Activated CD8-positive, alpha-beta memory T cell treated with anti-CD3 and anti-CD28 coated beads, Interleukin-2, amount 10 ng/mL, durations not matched to agents 7 days and 5 days (primary cell): Measurements from ENCODE around the gene GUK1. TPM values are rescaled to one million over a fixed set of nuclear protein-coding genes. Genes with fewer than 3 reads are reported as not detected.

Source experiments
- ATAC-seq: fragments of 150-1000 bp; cut with Tn5 transposase; one replicate; pipeline ENCODE4 v1.10.0; 2021; ENCODE audit warnings: moderate library complexity
- CTCF ChIA-PET: fragments of 350-600 bp; sonication (Branson Sonifier 250); formaldehyde crosslinking; loops from one replicate; lab custom pipeline; 2021; ENCODE audit warnings: antibody characterized with exemption; lab: Charles Lee
- DNase-seq: peaks from one replicate; pipeline ENCODE4 v3.0.0-alpha.2; 2020
- H3K27ac Mint-ChIP-seq: one replicate; pipeline ENCODE4 v1.8.0; 2021; ENCODE audit warnings: mild to moderate bottlenecking, mixed read lengths
- H3K27me3 Mint-ChIP-seq: one replicate; pipeline ENCODE4 v1.8.0; 2021; ENCODE audit warnings: mixed read lengths
- H3K36me3 Mint-ChIP-seq: one replicate; pipeline ENCODE4 v1.8.0; 2021; ENCODE audit warnings: mild to moderate bottlenecking, mixed read lengths
- H3K4me1 Mint-ChIP-seq: one replicate; pipeline ENCODE4 v1.8.0; 2021; ENCODE audit warnings: mixed read lengths
- H3K4me3 Mint-ChIP-seq: one replicate; pipeline ENCODE4 v1.8.0; 2021; ENCODE audit warnings: mild to moderate bottlenecking, moderate library complexity, mixed read lengths
- H3K9me3 Mint-ChIP-seq: one replicate; pipeline ENCODE4 v1.8.0; 2022; ENCODE audit warnings: low read depth, mixed read lengths
- total RNA-seq, 2 experiments: library from RNA; stranded (reverse); gene quantifications; one replicate each; pipeline ENCODE4 v1.2.3, GENCODE V29; 2021

The GUK1 gene
- total RNA-seq, 2 experiments from 2014 or later, result 262 to 325 TPM

GRCh38 chr1:228143480-228144192 is 3.6 kb downstream of the GUK1 start:
- no peak for DNase-seq
- peak overlapping the region; percentile 98 for H3K4me3 Mint-ChIP-seq

DNA sequence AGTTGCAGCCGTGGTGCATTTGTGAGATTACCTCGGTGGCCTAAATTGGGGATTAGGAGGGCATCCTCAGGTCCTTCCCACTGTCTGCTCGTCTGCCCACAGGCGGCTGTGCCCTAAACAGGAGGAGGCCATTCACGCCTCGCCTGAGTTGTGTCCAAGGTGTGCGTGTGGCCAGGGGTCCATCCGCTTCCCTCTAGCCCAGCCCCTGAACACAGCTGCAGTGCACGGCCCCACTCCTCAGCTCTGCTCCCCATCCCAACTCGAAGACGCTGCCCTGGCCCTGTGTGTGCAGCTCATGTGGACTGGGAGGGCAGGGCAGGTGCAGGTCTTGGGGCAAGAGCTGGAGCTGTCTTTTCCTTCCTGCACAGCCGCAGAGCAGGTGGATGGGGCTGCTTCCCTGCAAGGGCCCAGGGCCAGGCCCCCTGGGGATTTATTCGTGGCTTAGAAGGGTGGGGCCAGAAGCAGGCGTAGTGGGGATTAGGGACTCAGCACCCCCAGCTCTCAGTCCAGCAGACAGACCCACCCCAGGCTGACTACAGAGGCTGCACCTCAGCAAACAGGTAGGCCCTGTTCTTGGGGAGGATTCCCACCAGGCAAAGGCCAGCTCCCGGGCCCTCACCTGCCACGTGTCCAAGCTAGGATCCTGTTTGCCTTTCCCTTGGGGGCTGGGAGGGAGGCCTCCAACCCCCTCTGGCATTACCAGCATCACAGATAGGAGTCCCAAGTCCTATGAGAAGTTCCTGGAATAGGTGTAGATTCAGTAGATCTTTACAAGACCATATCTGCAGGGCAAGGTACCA is 4.3 kb downstream of the GUK1 start:
- peaks cover 33% of the 10 kb centered on the region for H3K4me1 Mint-ChIP-seq

More at GRCh38 chr1:228143480-228144192, 3.6 kb downstream of the GUK1 start:
- no peaks in the 10 kb centered on the region for H3K9me3 Mint-ChIP-seq
- H3K27me3 Mint-ChIP-seq, result no peaks in the 10 kb centered on the region
- CTCF ChIA-PET, result interaction anchor here (1.2 to 3.5 kb wide), 2 partner anchors 22 to 59 kb away, joined by 3 to 27 read pairs; partner anchors contain the start of gene IBA57
- H3K4me1 Mint-ChIP-seq, result peaks cover 34% of the 10 kb centered on the region
- ATAC-seq, result no peak
- H3K36me3 Mint-ChIP-seq, result peaks cover 21% of the 10 kb centered on the region
- peak overlapping the region; percentile 14 for H3K27ac Mint-ChIP-seq

GRCh38 chr1:228144993-228145343 is 4.9 kb downstream of the GUK1 start:
- H3K27ac Mint-ChIP-seq, result no peak overlapping the region
- H3K27me3 Mint-ChIP-seq, result no peaks in the 10 kb centered on the region
- CTCF ChIA-PET, result interaction anchor here (3.5 kb wide), 1 partner anchor 21 kb away, joined by 27 read pairs; the partner anchor contains the start of gene IBA57

More for the DNA sequence above, 4.3 kb downstream of the GUK1 start:
- DNase-seq, result no peak
- no peak overlapping the region for H3K27ac Mint-ChIP-seq
- H3K4me3 Mint-ChIP-seq, result no peak overlapping the region
- H3K9me3 Mint-ChIP-seq, result no peaks in the 10 kb centered on the region
- CTCF ChIA-PET, result interaction anchor here (3.5 kb wide), 1 partner anchor 21 kb away, joined by 27 read pairs; the partner anchor contains the start of gene IBA57
- H3K36me3 Mint-ChIP-seq, result peaks cover 21% of the 10 kb centered on the region
- no peak for ATAC-seq
- H3K27me3 Mint-ChIP-seq, result no peaks in the 10 kb centered on the region

DNA sequence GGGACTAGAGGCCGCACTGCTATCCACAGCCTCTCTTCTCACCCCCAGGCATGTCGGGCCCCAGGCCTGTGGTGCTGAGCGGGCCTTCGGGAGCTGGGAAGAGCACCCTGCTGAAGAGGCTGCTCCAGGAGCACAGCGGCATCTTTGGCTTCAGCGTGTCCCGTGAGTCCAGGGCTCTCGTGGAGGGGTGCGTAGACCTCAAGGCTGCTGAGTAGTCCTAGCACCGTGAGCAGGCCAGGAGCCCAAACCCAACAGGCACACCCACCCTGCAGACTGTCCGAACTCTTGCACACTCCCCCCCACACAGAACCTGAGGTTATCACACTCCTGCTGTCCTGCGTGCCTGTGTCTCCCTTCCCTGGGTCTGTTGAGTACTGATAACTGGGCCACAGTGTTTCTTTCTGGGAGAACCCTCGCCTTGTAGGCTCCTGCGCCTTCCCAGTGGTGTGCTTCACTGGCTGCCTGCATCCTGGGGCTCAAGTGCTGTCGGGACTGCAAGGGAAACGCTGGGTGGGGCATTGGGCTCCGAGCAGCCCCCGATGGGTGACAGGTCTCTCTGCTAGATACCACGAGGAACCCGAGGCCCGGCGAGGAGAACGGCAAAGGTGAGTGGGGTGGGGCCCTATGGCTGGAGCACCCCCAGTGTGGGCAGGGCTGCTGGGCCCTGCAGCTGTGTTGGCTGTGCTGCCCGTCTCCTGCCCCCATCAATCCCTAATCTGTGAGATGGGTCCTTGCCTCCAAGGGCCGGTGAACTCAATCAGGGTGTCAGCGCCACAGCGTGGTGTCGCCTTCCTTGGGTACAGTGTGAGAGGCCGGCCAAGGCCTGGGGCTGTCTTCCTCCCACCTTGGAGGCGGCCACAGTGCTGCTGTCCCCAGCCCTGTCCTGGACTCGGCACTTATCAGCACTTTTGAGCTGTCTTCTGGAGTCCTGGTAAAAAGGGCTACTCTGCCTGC is 5.7 kb downstream of the GUK1 start:
- CTCF ChIA-PET, result interaction anchor here (3.5 kb wide), 1 partner anchor 20 kb away, joined by 27 read pairs; the partner anchor contains the start of gene IBA57

More at GRCh38 chr1:228144993-228145343, 4.9 kb downstream of the GUK1 start:
- H3K4me3 Mint-ChIP-seq, result no peak overlapping the region
- peaks cover 30% of the 10 kb centered on the region for H3K4me1 Mint-ChIP-seq
- ATAC-seq (no peak), DNase-seq (no peak)
- H3K9me3 Mint-ChIP-seq, result no peaks in the 10 kb centered on the region
- H3K36me3 Mint-ChIP-seq, result peaks cover 21% of the 10 kb centered on the region

GRCh38 chr1:228146417-228147150 is 6.5 kb downstream of the GUK1 start:
- no peak for ATAC-seq
- no peak overlapping the region for H3K4me3 Mint-ChIP-seq
- DNase-seq, result no peak
- H3K27me3 Mint-ChIP-seq, result no peaks in the 10 kb centered on the region
- H3K36me3 Mint-ChIP-seq, result peaks cover 15% of the 10 kb centered on the region
- CTCF ChIA-PET, result no interaction called here
- H3K27ac Mint-ChIP-seq, result no peak overlapping the region
- peaks cover 30% of the 10 kb centered on the region for H3K4me1 Mint-ChIP-seq
- H3K9me3 Mint-ChIP-seq, result no peaks in the 10 kb centered on the region

More for the DNA sequence above, 5.7 kb downstream of the GUK1 start:
- Mint-ChIP-seq H3K4me1 (peaks cover 30% of the 10 kb centered on the region), H3K4me3 (no peak overlapping the region), H3K27me3 (no peaks in the 10 kb centered on the region), H3K9me3 (no peaks in the 10 kb centered on the region), H3K36me3 (peaks cover 21% of the 10 kb centered on the region), H3K27ac (no peak overlapping the region)
- ATAC-seq, result no peak
- no peak for DNase-seq

GRCh38 chr1:228147151-228147693 is 7.1 kb downstream of the GUK1 start:
- H3K4me1 Mint-ChIP-seq, result peaks cover 24% of the 10 kb centered on the region
- CTCF ChIA-PET, result no interaction called here
- H3K4me3 Mint-ChIP-seq, result no peak overlapping the region
- H3K36me3 Mint-ChIP-seq, result peaks cover 8% of the 10 kb centered on the region
- ATAC-seq (no peak), DNase-seq (no peak)
- no peak overlapping the region for H3K27ac Mint-ChIP-seq
- no peaks in the 10 kb centered on the region for H3K27me3 Mint-ChIP-seq
- H3K9me3 Mint-ChIP-seq, result no peaks in the 10 kb centered on the region

- H3K4me3 Mint-ChIP-seq, result no peak overlapping the region
- DNase-seq (no peak), ATAC-seq (no peak)
- peaks cover 4% of the 10 kb centered on the region for H3K36me3 Mint-ChIP-seq
- CTCF ChIA-PET, result interaction anchor here (1.2 kb wide), 1 partner anchor 18 kb away, joined by 4 read pairs; the partner anchor contains the start of gene IBA57
- no peaks in the 10 kb centered on the region for H3K9me3 Mint-ChIP-seq
- no peaks in the 10 kb centered on the region for H3K27me3 Mint-ChIP-seq
- H3K4me1 Mint-ChIP-seq, result peaks cover 21% of the 10 kb centered on the region
- no peak overlapping the region for H3K27ac Mint-ChIP-seq
Observed at GRCh38 chr1:228147768-228148167, 7.7 kb downstream of the GUK1 start.

GRCh38 chr1:228148196-228148861 is 8.2 kb downstream of the GUK1 start:
- Mint-ChIP-seq H3K27ac (no peak overlapping the region), H3K4me1 (peaks cover 16% of the 10 kb centered on the region), H3K4me3 (no peak overlapping the region), H3K27me3 (no peaks in the 10 kb centered on the region), H3K36me3 (peaks cover 3% of the 10 kb centered on the region), H3K9me3 (no peaks in the 10 kb centered on the region)
- ATAC-seq (no peak), DNase-seq (no peak)
- CTCF ChIA-PET, result interaction anchor here (1.2 kb wide), 1 partner anchor 18 kb away, joined by 4 read pairs; the partner anchor contains the start of gene IBA57

DNA sequence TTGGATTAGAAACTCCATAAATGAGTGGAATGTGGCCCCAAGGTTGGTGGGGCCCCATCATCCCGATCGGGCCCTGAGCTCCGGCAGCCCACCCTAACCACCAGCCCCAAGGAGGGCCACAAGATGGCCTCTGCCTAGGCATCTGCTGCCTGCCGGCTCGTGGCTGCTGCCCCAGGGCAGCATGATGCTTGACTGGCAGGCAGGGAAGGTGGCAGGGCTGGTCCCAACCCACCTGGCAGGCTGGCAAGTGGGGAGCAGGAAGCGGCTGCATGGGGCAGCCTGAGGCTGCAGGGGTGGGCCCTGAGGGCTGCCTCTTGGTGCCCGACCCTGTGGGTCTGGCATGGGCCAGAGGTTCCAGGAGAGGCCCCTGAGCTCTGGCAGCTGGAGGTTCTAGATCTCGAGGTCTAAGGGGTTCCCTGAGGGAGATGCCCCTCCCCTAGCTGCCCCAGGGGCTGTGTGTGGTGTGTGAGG is 8.9 kb downstream of the GUK1 start:
- no peak overlapping the region for H3K4me3 Mint-ChIP-seq
- no peaks in the 10 kb centered on the region for H3K36me3 Mint-ChIP-seq
- CTCF ChIA-PET, result interaction anchor here (1.2 kb wide), 1 partner anchor 17 kb away, joined by 4 read pairs; the partner anchor contains the start of gene IBA57
- no peak for DNase-seq
- ATAC-seq, result no peak
- peaks cover 9% of the 10 kb centered on the region for H3K4me1 Mint-ChIP-seq
- H3K27me3 Mint-ChIP-seq, result no peaks in the 10 kb centered on the region
- no peaks in the 10 kb centered on the region for H3K9me3 Mint-ChIP-seq
- H3K27ac Mint-ChIP-seq, result no peak overlapping the region

DNA sequence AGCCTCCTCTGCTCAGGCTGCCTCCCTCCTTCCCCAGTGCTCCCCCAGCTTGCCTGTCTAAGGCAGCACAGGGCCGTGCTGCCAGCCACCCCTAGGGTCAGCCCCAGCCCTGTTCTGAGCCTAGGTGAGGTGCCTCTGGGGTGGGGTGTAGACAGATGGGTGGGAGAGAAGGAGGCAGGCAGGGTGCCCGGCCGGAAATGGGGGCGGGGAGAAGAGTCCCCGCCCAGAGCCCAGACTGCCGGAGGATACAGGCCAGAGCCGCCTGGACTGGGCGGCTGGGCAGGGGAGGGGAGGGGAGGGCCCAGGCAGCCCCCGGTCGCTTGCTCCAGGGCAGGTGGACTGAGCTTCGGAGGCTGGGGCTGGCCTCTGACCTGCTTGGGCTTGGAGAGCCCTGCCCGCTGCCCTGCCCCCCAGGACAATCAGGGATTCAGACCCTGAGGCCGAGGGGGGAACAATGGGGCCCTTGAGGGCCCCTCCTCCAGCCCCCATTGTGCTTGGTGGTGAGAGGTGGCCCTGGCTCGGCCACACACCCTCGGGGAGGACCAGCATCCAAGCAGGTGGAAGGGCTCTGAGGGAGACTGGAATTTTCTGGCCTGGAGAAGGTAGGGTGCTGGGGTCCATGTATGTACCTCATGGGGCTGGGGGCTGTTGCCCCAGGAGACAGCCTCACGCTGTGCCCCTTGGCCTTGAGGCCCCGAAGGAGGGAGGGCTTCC is 9.5 kb downstream of the GUK1 start, which contains the start of gene GJC2:
Gene GJC2 (plus strand): TSS at position 525 of the 714 bp plus-strand sequence. CDS start 7,829 bp downstream, outside the sequence.
- CTCF ChIA-PET, result no interaction called here
- DNase-seq (no peak), ATAC-seq (no peak)
- Mint-ChIP-seq H3K9me3 (no peaks in the 10 kb centered on the region), H3K4me3 (no peak within 1 kb of the TSS), H3K4me1 (peaks cover 6% of the 10 kb centered on the region), H3K27me3 (no peaks in the 10 kb centered on the region), H3K27ac (no peak within 1 kb of the TSS), H3K36me3 (no peaks in the 10 kb centered on the region)

- Mint-ChIP-seq H3K4me3 (no peak overlapping the region), H3K27ac (no peak overlapping the region), H3K27me3 (no peaks in the 10 kb centered on the region), H3K36me3 (no peaks in the 10 kb centered on the region), H3K9me3 (no peaks in the 10 kb centered on the region), H3K4me1 (peaks cover 4% of the 10 kb centered on the region)
- ATAC-seq (no peak), DNase-seq (no peak)
- CTCF ChIA-PET, result no interaction called here
Observed at GRCh38 chr1:228150120-228150460, 10.0 kb downstream of the GUK1 start.
